GM12872 (cell line): ENCODE results near the gene INSIG2.

ENCODE experiments used
- TF ChIP-seq, protein P1 (sequence below): IDR thresholded peaks from 3 replicates; pipeline ENCODE4 v1.5.1; 2011; ENCODE audit warnings: low read depth, mild to moderate bottlenecking, low read length, moderate library complexity; ENCODE audit not compliant: insufficient read depth

The INSIG2 gene

DNA sequence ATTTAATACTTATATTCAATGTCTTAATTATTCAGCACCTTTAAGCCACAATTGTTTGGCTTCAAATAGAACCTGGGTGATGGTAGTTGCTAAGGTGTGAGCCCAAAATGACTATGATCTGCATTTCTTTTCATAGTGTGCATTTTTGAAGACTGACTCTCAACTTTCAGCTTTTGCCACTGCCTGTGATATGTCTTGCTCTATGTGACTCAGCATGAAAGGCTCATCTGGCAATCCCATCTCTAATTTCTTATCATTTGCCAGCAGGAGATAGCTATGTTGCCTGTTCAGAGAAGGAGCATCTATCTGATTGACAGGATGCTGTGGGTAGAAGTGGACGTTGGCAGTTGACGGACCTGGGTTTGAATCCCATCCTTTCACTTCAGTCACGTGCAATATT, 39.9 kb upstream of the INSIG2 start:
- TF ChIP-seq, protein P1, sequence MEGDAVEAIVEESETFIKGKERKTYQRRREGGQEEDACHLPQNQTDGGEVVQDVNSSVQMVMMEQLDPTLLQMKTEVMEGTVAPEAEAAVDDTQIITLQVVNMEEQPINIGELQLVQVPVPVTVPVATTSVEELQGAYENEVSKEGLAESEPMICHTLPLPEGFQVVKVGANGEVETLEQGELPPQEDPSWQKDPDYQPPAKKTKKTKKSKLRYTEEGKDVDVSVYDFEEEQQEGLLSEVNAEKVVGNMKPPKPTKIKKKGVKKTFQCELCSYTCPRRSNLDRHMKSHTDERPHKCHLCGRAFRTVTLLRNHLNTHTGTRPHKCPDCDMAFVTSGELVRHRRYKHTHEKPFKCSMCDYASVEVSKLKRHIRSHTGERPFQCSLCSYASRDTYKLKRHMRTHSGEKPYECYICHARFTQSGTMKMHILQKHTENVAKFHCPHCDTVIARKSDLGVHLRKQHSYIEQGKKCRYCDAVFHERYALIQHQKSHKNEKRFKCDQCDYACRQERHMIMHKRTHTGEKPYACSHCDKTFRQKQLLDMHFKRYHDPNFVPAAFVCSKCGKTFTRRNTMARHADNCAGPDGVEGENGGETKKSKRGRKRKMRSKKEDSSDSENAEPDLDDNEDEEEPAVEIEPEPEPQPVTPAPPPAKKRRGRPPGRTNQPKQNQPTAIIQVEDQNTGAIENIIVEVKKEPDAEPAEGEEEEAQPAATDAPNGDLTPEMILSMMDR: no peak

DNA sequence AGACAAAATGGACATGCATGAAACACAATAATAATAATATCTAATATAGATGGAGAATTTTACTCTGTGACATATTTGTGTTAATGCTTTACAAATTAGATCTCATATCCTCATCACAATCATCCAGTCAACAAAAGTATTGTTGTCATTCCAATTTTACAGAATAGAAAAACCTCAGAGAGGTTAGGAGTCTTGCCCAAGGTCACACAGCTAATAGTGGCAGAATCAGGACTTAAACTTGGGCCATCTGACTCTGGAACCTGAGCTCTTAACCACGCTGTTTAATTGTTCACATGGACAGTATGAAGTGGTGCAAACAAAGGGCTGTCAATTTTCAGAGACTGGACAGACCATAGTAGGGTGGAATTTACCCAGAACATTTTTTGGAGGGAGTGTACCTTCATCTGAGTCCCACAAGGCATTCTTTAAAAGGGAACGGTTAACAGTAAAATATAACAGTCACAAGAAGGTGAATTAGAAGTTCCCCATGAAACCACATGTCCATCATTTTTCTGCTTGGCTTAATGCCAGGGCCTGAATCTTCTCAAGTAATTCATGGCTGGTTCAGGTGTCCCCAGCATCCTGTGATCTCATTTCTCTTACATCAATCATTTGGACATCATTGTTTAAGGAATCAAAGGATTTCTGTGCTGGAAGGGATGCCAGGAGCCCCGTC, 39.0 kb upstream of the INSIG2 start:
- TF ChIP-seq, protein P1: no peak

DNA sequence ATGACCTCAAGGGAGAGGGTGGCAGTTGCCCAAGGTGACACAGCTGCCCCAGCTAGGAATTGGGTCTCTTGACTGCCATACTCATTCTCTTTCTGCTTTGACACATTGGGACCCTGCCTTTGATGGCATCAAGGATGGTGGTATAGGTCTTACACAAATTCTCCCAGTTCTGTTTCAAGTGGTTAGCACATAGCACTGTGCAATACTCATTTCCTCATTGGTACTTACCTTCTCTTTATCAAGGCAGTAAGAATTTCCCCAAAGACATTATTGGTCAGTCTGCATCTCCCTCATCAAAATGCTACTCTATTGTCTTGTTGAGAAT, 38.5 kb upstream of the INSIG2 start:
- TF ChIP-seq, protein P1: no peak

DNA sequence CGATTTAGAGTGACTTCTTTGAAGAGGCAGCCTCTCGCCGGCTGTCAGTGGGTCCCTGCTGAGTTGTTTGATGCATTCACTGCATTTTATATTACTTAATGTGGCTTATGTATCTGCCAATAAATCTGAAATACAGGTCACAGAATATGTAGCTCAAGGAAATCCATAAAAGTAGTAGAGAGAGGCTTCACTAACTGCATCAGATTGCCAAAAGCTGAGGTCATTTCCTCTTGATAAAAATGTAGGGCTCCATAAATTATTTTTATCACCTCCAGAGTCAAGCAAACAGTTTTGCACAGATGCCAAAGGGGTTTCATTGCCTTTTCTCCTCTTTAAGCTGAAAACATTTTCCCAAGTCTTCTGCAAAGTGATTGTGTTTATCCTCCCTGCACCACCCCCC, 37.9 kb upstream of the INSIG2 start:
- TF ChIP-seq, protein P1: no peak

GRCh38 chr2:118050974-118051373, 37.3 kb upstream of the INSIG2 start:
- TF ChIP-seq, protein P1: no peak

GRCh38 chr2:118051826-118052358, 36.4 kb upstream of the INSIG2 start:
- TF ChIP-seq, protein P1: no peak

DNA sequence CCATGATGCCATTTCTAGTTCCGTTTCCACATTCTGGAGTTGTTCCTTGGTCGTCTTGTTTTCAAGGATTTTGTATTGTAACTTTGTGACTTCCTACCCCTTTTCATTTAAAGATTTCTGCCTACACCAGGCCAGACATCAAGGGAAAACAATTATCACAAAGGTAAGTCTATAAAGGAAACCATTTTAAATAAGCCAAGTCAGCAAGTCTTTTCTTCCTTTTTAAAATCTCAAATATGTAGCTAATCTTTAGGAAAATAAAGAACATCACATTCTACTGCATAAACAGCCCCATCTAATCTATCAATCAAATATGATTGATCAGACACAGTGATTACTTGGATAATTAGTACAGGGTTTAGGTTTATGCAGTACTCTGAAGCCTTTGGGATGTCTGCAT, 35.8 kb upstream of the INSIG2 start:
- TF ChIP-seq, protein P1: no peak
